GM21529 (cell line): ENCODE measurements around the gene RGSL1.

ENCODE experiments used
- ATAC-seq: cut with Tn5 transposase; IDR thresholded peaks from one replicate; pipeline ENCODE4 v1.9.1; 2021; ENCODE audit not compliant: unreplicated experiment

The RGSL1 gene

DNA sequence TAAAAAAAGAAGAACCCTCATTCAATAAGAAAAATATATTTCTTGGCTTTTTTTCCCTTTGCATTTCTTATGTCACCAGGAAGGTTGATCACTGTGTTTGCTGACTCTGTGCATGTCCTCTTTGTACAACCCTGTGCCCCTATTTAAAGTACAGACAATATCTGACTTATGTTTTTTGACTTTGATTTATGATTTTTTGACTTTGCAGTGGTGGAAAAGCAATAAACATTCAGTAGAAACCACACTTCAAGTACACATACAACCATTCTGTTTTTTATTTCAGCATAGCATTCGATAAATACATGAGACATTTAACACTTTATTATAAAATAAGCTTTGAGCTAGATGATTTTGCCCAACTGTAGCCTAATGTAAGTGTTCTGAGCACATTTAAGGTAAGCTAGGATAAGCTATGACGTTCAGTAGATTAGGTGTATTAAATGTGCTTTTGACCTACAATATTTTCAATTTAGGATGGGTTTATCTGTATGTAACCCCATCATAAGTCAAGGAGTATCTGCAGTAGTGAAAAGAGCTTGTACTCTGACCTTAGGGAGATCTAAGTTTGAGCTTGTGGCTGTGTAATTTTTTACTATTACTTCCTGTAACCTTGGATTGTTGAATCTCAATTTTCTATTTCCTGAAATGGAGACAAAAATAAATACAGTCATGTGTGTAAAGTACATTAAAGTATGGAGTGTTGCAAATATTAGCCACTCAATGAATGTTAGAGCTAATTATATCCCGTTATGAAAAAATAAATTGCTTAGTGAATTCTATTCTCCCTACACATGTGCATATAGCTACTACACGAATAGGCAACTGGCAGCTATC, 137.9 kb downstream of the RGSL1 start:
- ATAC-seq, result no peak

DNA sequence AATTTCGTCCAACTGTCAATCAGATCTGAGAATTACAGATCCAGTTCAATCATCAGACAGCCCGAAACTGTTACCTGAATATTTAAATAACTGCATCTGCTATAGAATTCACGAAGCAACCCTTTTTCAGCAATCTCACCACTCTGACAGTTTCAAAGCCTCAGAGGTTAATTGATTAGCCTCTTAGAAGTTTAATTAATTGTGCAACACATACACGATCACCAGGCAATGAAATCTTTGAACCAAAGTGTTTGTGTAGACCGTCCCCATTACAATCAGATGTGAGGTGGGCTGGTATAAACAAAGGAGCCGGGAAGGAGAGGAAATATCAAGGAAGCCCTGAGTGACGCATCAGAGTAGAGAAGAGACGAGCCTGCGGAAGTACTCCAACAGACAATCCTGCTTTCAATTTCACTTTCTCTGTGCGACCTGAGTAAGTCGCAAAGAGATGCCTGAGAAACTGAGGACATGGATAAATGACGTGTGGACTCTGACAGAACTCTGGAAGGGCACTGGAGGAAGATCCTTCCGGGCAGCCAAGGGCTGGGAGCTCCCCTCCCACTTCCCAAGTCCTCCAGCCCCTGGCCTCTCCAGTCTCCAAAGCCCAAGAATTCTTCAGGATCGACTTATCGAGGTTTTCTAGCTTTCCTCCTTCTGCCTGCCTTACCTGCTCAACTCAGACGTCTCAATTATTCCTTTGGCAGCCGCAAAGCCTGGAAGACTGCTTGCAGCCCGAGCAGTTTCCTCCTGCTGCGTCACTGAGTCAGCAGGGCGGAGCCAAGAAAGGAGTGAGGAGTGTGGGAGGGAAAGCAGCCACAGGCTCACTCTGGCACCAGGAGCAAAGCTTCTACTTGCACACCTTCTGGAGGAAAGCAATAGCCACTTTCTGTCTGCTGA, 138.8 kb downstream of the RGSL1 start, which contains the start of gene RNASEL:
RNASEL (minus strand) TSS at position 757 of the 897 bp plus-strand sequence. CDS start 2,450 bp downstream, outside the sequence.
- peak; percentile 87 for ATAC-seq

DNA sequence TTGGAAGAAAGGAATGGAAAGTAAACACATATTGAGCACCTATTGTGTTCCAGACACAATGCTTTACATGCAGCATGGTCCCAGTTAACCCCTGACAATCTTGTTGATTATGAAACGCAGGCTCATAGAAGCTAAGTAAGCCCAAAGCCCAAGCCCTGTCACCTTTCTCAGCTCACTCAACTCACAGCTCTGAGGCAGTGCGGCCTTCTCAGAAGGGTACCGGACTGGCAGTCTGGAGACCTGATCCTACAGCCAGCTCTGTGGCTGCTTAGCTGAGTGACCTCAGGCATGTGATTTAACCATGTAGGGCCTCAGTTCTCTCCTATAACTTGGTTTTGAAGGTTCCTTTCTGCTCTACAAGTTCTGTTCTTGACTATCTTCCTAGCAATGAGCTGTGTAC, 139.6 kb downstream of the RGSL1 start:
- ATAC-seq, result no peak

DNA sequence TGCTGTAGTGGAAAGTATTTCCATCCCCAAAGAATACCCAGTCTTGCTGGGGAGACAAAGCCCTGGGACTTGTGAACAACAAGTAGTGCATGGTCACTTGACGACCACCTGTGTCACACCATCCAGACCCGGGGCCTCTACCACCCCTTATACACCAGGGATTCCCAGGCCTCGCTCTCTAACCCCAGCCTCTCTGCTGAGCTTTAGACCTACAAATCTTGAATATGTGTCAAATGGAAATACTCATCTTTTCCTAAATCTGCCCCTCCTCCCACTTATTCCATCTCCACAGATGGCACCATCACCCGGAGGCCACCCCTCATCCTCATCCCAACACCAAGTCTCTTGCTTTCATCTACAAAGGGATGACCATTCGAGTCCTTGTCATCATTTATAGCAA, 140.0 kb downstream of the RGSL1 start:
- ATAC-seq, result no peak

DNA sequence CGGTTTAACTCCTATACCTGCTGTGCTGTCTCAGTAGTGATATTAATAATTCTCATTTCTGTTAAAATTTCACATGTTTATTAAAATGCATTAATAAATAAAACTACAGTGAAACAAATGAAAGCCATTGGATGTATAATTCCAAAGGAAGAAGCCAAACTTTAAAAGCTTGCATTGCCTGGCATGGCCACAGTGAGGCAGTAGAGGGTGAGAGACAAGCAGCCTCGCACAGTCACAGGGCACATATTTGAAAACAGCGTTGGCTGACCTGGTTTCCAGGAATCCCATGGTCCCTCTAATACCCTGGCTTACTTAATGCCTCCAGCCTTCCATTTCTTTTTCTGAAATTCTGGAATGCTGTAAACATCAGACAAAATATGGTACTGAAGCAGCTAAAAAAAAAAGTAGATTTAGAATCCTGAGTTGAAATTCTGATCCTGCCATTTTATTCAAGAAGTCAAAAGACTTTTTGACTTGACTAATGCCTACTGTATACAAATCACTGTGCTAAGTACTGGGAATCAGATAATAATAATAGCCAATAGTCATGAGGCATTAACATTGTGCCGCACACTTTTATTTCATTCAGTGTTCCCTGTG, 145.8 kb downstream of the RGSL1 start:
- ATAC-seq, result no peak

DNA sequence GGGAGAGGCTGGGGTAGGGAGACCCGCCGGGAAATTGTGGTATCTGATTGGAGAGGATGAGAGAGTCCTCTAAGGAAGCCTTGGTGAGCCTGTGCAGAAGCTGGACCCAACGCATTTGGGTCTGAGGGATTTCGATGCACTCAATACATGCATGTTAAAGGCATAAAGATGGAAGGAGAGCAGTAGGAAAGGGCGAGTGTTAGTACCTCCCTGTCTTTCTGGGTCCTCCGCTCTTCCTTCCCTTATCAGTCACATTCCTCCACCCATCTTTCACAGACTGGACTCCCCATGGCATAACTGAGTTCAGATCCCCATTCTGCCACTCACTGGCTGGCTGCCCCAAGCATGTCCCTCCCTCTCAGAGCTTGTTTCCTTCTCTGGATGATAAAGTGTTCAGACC, 147.0 kb downstream of the RGSL1 start:
- ATAC-seq, result no peak

DNA sequence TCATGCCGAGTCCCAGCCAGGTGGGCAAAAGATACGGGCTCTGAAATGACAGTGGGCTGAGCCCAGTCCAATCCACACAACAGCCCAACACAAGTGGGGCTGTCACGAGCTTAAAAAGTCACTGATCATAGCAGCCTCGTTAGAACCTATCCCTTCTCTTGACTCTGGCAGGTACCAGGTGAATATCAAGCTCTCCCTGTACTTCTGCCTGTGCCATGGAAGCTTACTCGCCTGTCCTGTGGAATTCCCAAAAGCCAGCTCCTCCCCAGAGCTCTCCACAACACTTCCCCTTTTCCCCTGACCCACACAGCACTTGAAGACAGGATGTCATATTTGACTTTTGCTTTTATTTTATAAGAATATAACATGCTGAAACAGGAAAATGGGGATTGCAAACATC, 148.3 kb downstream of the RGSL1 start:
- ATAC-seq, result no peak

DNA sequence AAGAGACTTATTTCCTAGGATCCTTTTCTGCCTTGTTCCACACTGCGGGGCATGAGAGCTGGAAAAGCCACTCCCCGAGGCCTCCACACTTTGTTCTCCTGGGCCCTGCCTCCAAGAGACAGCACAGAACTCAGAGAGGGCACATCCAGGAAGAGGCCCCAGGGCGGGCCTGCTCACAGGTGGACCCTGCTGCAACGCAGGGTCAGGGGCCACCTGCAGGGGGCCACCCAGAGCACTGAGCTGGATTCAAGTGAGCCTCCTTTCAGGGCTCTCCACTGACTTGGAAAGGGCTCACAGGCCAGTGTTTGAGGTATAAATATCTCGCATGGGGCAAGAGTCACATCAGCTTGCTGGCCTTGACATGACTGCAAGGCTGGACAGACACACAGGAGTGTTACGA, 149.4 kb downstream of the RGSL1 start:
- no peak for ATAC-seq

DNA sequence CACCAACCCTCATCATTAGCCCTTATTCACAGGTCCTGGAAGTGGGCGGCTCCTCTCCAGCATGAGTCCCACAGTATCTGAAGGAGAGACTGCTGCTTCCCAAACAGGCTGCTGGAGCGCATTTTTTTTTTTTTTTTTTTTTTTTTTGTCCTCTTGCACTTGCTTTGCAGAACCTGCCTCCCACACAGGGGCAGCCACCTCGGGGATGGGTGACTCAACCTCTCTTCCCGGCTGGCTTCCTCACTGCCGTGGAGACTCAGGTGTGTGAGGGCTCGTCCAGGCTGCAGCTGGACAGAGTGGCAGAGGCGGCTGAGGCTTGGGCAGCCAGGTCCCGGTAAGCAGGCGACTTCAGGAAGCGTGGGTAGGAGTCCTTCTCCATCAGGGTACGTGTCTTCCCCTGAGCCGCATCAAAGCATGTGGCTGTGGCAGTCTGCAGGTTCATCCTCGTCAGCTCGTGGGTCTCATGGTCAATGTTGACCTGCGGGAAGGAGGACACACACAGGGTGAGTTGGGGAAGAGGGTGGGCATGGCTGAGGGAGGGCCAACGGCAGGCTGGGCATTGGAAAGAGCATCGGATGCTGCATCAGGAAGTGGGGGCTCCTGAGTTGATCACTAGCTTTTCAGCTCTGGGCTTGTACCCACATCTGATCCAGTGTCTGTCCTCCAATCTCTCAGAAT, 150.2 kb downstream of the RGSL1 start:
- ATAC-seq, result no peak

DNA sequence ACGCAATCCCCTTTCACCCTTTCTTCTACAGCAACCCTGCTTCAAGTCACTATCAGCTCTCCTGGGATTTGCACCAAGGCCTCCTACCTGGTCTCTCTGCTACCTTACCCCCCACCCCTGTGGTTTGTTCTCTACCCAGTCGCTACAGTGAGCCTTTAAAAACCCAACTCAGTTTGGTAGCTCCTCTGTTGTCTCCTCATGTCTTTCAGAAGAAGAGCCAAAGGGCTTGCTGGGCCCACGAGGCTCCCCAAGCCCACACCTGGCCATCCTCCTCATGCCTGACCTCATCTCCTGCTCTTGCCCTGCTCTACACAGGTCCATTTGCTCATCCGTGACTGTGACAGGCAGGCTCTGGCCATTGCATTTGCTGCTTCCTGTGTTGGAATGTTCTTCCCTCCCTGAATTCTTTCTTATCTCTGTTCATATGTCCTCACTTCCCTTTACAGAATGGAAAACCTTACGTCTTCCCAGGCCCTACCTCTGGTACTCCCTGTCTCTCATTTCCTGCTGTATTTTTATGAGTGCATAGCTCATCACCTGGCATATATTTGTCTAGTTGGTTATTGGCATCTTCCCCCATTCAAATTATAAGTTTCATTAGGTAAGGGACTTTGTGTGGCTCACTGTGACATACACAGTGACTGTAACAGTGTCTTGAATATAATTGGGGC, 150.9 kb downstream of the RGSL1 start:
- ATAC-seq, result no peak

DNA sequence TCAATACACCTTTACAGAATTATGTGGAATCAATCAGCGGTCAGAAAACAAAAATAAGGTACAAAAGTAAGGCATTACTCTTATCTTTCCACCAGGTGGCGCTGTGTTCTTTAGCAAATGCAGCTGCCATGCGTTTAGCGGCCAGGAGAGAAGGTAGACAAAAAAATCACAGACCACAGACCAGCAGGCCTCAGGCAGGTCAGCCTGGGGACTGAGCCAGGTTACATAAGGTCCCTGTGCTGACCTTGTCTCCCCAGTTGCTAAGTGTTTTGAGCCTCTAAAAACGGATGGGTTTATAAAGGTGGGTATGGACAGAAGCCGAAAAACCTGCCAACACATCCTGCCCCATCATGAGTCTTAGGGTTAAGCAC, 151.5 kb downstream of the RGSL1 start:
- no peak for ATAC-seq

DNA sequence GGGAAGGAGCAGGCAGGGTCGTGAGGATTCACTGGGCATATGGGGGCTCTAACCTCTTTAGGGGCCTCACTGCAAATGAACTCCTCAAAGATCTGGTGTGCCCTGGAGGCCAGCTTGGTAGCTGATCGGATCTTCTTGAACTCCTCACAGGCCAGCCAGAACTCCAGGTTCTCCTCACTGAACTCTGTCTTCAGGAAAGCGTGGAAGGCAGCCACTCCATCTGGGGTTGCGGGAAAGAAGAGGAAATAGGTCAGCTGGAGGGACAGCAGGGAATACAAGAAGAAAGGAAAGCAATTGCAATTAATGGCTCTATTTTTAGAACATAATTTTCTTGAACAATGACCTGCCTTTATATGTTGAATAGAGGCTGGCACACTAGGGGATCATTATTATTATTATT, 152.0 kb downstream of the RGSL1 start:
- no peak for ATAC-seq

DNA sequence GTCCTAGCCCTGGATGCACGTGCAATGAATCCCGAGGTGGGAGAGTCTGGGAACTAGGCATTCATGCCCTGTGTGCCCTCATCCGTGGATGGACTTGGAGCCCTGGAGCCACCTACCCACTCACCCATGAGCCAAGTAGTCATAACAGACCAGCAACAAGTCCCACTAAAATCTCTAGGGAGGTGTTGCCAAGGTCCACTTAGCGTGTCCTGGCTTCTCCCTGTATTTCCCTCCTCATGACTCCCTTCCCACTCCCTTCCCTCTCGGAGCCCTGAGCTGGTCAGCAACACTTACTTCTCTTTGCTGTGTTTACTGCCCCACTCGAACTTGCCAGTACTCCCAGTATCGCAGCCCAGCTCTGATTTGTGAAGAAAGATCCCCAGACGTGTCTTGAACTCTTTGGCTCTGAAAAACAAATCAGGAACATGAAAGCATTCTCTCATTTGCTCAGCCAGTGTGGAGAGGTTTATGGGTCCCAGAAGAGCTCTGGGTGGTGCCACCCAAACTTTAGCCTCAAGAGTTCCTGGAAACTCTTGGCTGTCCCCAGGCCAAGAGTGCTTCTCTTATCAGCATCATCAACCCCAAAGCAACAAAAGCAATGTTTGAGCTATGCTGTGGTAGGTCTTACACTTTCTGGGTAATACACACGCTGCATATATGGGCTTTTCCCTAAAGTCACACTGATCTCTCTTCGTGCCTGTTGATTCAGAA, 153.1 kb downstream of the RGSL1 start:
- ATAC-seq, result no peak

DNA sequence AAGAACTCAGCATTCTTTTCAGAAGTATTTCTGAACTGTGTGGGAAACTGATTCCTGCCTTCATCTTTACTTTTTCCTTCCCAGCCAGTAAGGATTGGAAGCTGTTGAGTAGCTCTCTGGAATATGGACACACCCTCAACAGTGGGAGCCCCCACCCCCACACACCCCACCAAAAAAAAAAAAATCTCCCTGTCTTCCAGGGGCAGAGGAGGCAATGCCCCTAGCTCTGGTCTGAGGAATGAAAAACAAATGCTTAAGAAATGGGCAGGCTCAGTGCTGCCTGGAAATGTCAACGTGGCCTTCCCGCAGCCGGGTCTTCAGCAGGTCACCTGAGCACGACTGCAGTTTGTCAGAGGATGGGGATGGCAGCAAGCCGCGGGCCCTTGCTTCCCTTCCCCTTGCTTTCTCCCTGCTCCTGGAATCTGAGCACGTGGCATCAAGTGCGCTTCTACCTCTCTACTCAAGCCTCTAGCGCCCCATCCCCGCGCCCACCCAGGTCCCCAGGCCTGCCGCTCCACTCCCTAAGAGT, 153.8 kb downstream of the RGSL1 start:
- peak; percentile 10 for ATAC-seq

DNA sequence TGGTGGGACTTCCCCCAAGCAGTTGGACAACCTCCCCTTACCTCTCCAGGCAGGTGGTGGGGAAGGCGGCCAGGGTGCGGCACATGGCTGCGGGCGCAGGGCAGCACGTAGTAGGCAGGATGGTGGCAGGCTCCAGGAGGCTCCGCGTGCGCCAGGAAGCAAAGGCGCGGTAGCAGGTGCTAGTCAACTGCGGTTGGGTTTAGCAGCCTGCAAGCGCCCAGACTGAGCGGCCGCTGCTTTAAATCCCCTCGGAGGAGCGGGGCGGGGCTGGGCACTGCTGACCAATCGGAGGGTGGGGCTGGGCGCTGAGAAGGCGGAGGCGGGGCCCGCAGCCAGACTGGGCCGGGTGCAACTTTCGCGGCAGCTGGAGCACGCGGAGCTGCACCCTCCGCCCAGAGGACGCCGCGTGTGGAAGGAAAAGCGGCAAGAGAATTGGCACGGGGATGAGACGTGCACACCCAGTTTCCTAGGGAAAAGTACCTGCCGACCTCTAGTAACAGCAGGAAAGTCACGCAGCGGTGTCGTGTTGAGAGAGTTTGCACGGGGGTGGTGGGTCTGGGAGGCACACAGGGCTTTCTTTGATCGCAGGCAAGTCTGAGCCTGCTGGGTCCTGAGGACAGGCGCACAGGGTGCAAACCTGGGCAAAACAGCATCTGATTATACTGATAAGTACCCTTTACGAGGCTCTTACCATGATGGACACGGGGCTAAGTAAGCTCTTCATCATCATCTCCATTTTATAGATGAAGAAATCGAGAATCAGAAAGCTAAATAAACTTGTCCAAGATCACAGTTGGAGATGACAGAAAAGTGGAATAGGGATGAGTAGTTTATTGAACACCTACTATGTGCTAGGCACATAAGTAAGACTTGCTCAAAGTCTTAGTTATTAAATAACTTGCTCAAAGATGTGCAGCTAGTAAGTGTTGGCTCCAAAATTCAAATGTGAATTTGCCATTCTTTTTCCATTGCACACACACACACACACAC, 154.5 kb downstream of the RGSL1 start, which contains the start of gene RGS16:
RGS16 (minus strand) TSS at position 215 of the 990 bp plus-strand sequence; CDS start at position 85, 130 bp downstream.
- peak; percentile 85 for ATAC-seq

DNA sequence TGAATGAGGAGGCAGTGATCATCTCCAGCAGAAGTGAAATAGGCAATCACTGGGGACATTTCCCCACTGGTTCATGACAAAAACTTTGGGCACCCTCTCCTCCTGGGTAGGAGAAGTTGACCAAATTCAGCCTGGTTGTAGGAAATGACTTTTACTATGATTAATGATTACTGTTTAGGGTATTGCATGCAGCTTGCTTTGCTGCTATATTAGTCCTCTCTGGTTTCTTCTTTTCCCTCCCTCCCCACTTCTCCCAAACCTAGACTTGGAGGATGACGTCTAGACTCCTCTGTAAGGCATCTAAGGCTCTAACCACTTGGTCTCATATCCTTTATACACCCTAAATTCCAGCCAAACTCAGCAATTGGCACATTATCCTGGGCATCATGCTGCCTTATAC, 157.6 kb downstream of the RGSL1 start:
- ATAC-seq, result no peak

DNA sequence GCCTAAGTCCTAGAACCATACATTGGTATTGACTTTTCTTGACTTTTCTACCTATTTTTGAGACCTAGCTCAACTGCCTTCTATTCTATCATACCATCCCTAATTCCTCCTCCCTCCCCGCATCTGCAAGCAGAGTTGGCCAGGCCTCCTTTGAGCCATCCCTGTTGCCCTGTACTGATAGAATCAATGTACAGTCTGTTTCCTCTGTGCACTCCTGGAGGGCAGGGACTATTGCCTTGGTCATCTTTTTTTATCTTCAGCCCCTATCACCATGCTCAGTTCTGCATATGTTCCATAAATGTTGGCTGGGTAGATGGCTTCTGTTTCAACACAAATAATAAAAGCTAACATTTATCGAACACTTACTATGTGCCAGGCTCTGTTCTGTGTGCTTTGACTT, 158.3 kb downstream of the RGSL1 start:
- no peak for ATAC-seq
